NCI-H748 (cell line): ENCODE results near the gene KRTAP5-7.
"Not testable (repeated sequence)": the region's sequence is repeated elsewhere in the genome, so short reads cannot be mapped to it uniquely, and the experiment has no call there.

Experiments
- DNase-seq: peaks from one replicate; lab custom pipeline; 2025; ENCODE audit not compliant: unreplicated experiment; lab: John Stamatoyannopoulos, UW

KRTAP5-7 gene

GRCh38 chr11:71532036-71532610, 5.1 kb downstream of the KRTAP5-7 start:
- no peak for DNase-seq

GRCh38 chr11:71534711-71535608, 7.9 kb downstream of the KRTAP5-7 start:
- not testable (repeated sequence) for DNase-seq

GRCh38 chr11:71535825-71536224, 8.8 kb downstream of the KRTAP5-7 start:
- no peak for DNase-seq

GRCh38 chr11:71537537-71537936, 10.5 kb downstream of the KRTAP5-7 start:
- no peak for DNase-seq

- not testable (repeated sequence) for DNase-seq
These were observed 11.1 kb downstream of the KRTAP5-7 start, which contains the start of gene KRTAP5-8 for GRCh38 chr11:71537977-71538665. KRTAP5-8 (plus strand) TSS chr11:71538025; CDS start chr11:71538056, 31 bp downstream.

GRCh38 chr11:71538666-71538990, 11.6 kb downstream of the KRTAP5-7 start:
- DNase-seq, result no peak

- no peak for DNase-seq
These were observed 11.9 kb downstream of the KRTAP5-7 start for GRCh38 chr11:71539017-71539416.

- not testable (repeated sequence) for DNase-seq
These were observed 12.9 kb downstream of the KRTAP5-7 start for GRCh38 chr11:71539971-71540370.

- DNase-seq, result not testable (repeated sequence)
These were observed 13.6 kb downstream of the KRTAP5-7 start for GRCh38 chr11:71540521-71541304.

GRCh38 chr11:71542382-71542781, 15.3 kb downstream of the KRTAP5-7 start:
- DNase-seq, result no peak

GRCh38 chr11:71542879-71543777, 16.1 kb downstream of the KRTAP5-7 start:
- DNase-seq, result no peak

GRCh38 chr11:71543866-71544265, 16.8 kb downstream of the KRTAP5-7 start:
- DNase-seq, result no peak

- DNase-seq, result no peak
These were observed 17.6 kb downstream of the KRTAP5-7 start for GRCh38 chr11:71544525-71545214.

GRCh38 chr11:71545405-71545966, 18.4 kb downstream of the KRTAP5-7 start:
- DNase-seq, result no peak

- no peak for DNase-seq
These were observed 21.1 kb downstream of the KRTAP5-7 start, which contains the start of gene KRTAP5-9 for GRCh38 chr11:71548120-71548519. KRTAP5-9 (plus strand) TSS chr11:71548420; CDS start chr11:71548658, 238 bp downstream.

- no peak for DNase-seq
These were observed 21.7 kb downstream of the KRTAP5-7 start for GRCh38 chr11:71548716-71549151.

- DNase-seq, result no peak
These were observed 24.6 kb downstream of the KRTAP5-7 start for GRCh38 chr11:71551711-71552110.

- no peak for DNase-seq
These were observed 27.9 kb downstream of the KRTAP5-7 start for GRCh38 chr11:71554996-71555395.

- no peak for DNase-seq
These were observed 28.4 kb downstream of the KRTAP5-7 start for GRCh38 chr11:71555508-71555907.
